Lung (tissue), 12 donors: Measurements from ENCODE around the gene NACC2. TPM values are rescaled to one million over a fixed set of nuclear protein-coding genes. Genes with fewer than 3 reads are reported as not detected.

Experiments
- ATAC-seq: fragments of 200-7000 bp; cut with Tn5 transposase; one replicate; pipeline ENCODE4 v1.9.1; 2020; ENCODE audit warnings: moderate number of reproducible peaks; ENCODE audit not compliant: insufficient read depth, low FRiP score
- DNase-seq, 3 donors: peaks; one replicate each; pipeline ENCODE4 v3.0.0-alpha.2; 2013 to 2017
- H3K27ac ChIP-seq, 2 donors: one replicate each; pipeline ENCODE4 v1.5.1; 2013; ENCODE audit warnings: mild to moderate bottlenecking in 2 of 2, moderate library complexity in 2 of 2, control low read depth in 1 of 2, inconsistent platforms in 1 of 2, low read depth in 1 of 2, low read length in 1 of 2
- H3K27me3 ChIP-seq, 3 donors: one replicate each; pipeline ENCODE4 v1.5.1; 2013; ENCODE audit warnings: low read length in 2 of 3; ENCODE audit not compliant: control insufficient read depth in 3 of 3, insufficient read depth in 3 of 3
- H3K36me3 ChIP-seq, 4 donors: one replicate each; pipeline ENCODE4 v1.5.1; 2013; ENCODE audit warnings: low read length in 4 of 4, mild to moderate bottlenecking in 1 of 4, moderate library complexity in 1 of 4; ENCODE audit not compliant: control insufficient read depth in 4 of 4, insufficient read depth in 4 of 4
- H3K4me1 ChIP-seq, 5 donors: one replicate each; pipeline ENCODE4 v1.5.1; 2013; ENCODE audit warnings: low read length in 5 of 5, mild to moderate bottlenecking in 2 of 5, moderate library complexity in 1 of 5; ENCODE audit not compliant: control insufficient read depth in 5 of 5, insufficient read depth in 5 of 5
- H3K4me3 ChIP-seq: one replicate; pipeline ENCODE4 v1.5.1; 2013; ENCODE audit warnings: mild to moderate bottlenecking, control low read depth, moderate library complexity
- H3K9ac ChIP-seq, 2 donors: one replicate each; pipeline ENCODE4 v1.5.1; 2013; ENCODE audit warnings: low read length in 2 of 2, control low read depth in 1 of 2; ENCODE audit not compliant: insufficient read depth in 1 of 2
- H3K9me3 ChIP-seq, 4 donors: one replicate each; pipeline ENCODE4 v1.5.1; 2013; ENCODE audit warnings: low read length in 3 of 4, mild to moderate bottlenecking in 1 of 4, moderate library complexity in 1 of 4; ENCODE audit not compliant: control insufficient read depth in 4 of 4, insufficient read depth in 3 of 4
- CTCF ChIP-seq: IDR thresholded peaks from 2 replicates; pipeline ENCODE4 v1.5.1; 2012; ENCODE audit warnings: mild to moderate bottlenecking; ENCODE audit errors: control extremely low read depth, extremely low read depth
- WGBS, 2 donors: extraction: QIAGEN DNeasy Blood & Tissue Kit; methylation state at CpG; one replicate each; pipeline ENCODE4 v1.1.7; 2013; 5-methylcytosine and 5-hydroxymethylcytosine counted together
- polyA plus RNA-seq, 2 donors: library from polyadenylated mRNA; stranded (reverse); fragments of 200-250 nt; gene quantifications; one replicate each; pipeline ENCODE4 v1.2.1, GENCODE V29; 2013
- total RNA-seq, 2 donors: library from RNA; depleted of rRNA in 1 of 2; stranded (reverse); fragments of >200 nt in 1 of 2; gene quantifications; one replicate each; pipeline ENCODE4 v1.2.1, GENCODE V29; 2014 to 2021
- donor health status: control.
- donor health status: control.
- donor health status: Bipolar disorder and iron deficiency.
- donor health status: healthy.
- donor health status: DM: yes; HTN: yes; CAD: no.

The NACC2 gene
- total and polyA plus RNA-seq, 4 donors = 5.9 to 32.7 (median 10.5) TPM

- ATAC-seq = no peak
- Histone ChIP-seq H3K4me3 (no peak overlapping the region), H3K36me3 (no peaks in the 10 kb centered on the region), H3K27me3 (peaks cover 0 to 41% (median 28%) of the 10 kb centered on the region in 3 donors), H3K27ac (no peak overlapping the region), H3K4me1 (peaks cover 0 to 13% (median 6%) of the 10 kb centered on the region in 5 donors), H3K9me3 (no peaks in the 10 kb centered on the region), H3K9ac (no peak overlapping the region)
- 31 to 41% methylated on average over 18 of the region's 18 CpGs for WGBS, 2 donors
- TF ChIP-seq CTCF = no peak
- no peak for DNase-seq
These were observed 38.9 kb upstream of the NACC2 start for GRCh38 chr9:136133959-136134484.

- peak; percentile 40 to 59 (median 56) for DNase-seq
- WGBS, 2 donors = 2% methylated on average over 42 to 67 of the region's 69 CpGs
- Histone ChIP-seq H3K27me3 (peaks cover 0 to 41% (median 26%) of the 10 kb centered on the region in 3 donors), H3K4me3 (no peak overlapping the region), H3K9ac (no peak overlapping the region), H3K36me3 (no peaks in the 10 kb centered on the region), H3K27ac (no peak overlapping the region), H3K4me1 (peaks cover 0 to 13% (median 6%) of the 10 kb centered on the region in 5 donors), H3K9me3 (no peaks in the 10 kb centered on the region)
- ATAC-seq = no peak
- no peak for TF ChIP-seq CTCF
These were observed 38.3 kb upstream of the NACC2 start for GRCh38 chr9:136133191-136133958.

GRCh38 chr9:136132512-136133050 lies 37.5 kb upstream of the NACC2 start:
- H3K9me3 ChIP-seq = no peaks in the 10 kb centered on the region
- ATAC-seq (no peak), DNase-seq (no peak)
- H3K4me3 ChIP-seq = no peak overlapping the region
- no peaks in the 10 kb centered on the region for H3K36me3 ChIP-seq
- TF ChIP-seq CTCF = no peak
- no peak overlapping the region for H3K9ac ChIP-seq
- H3K27ac ChIP-seq = no peak overlapping the region
- peaks cover 0 to 41% (median 26%) of the 10 kb centered on the region in 3 donors for H3K27me3 ChIP-seq
- peaks cover 0 to 13% (median 6%) of the 10 kb centered on the region in 5 donors for H3K4me1 ChIP-seq
- WGBS, 2 donors = 11 to 14% methylated on average over 34 to 52 of the region's 52 CpGs
